BE2C (cell line): ENCODE results near the gene RPRD2.

Source experiments
- DNase-seq: peaks from one replicate; pipeline ENCODE4 v3.0.0-alpha.2; 2020
- H3K27me3 ChIP-seq: fragments of 250-450 bp; sonication (Bioruptor Pico); 2 replicates; pipeline ENCODE4 v1.5.1; 2020; ENCODE audit warnings: mild to moderate bottlenecking
- H3K36me3 ChIP-seq: fragments of 250-450 bp; sonication (Bioruptor Pico); 2 replicates; pipeline ENCODE4 v1.5.1; 2020; ENCODE audit warnings: mild to moderate bottlenecking
- H3K4me1 ChIP-seq: fragments of 250-450 bp; sonication (Bioruptor Pico); 2 replicates; pipeline ENCODE4 v1.5.1; 2020
- H3K4me3 ChIP-seq: 2 replicates; pipeline ENCODE4 v1.5.1; 2011; ENCODE audit warnings: low read depth, low read length
- H3K9me3 ChIP-seq: fragments of 250-450 bp; sonication (Bioruptor Pico); 2 replicates; pipeline ENCODE4 v1.5.1; 2020
- TF ChIP-seq, protein P1 (sequence below): IDR thresholded peaks from 2 replicates; pipeline ENCODE4 v1.5.1; 2012; ENCODE audit warnings: mild to moderate bottlenecking, low read depth, low read length

RPRD2 gene

DNA sequence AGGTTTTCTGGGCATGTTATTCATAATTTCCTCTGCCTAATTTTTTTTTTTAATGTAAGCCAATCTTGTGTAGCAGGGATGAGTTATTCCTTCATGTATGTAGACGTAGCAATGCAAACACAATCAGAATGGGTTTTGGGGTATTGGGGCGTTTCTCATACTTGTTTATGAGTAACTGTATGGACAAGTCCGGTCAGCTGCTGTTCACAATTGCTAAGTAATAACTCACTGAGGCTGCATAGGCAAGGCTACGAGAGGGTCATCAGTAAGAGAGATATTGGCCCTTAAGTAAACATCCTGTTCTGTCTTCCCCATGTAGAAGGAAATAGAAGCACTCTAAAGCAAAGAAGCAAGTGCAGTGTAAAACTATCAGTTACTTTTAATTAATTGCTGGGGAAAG is 113.8 kb downstream of the RPRD2 start:
- Histone ChIP-seq H3K36me3 (peaks cover 4% of the 10 kb centered on the region), H3K4me3 (no peak overlapping the region), H3K4me1 (no peaks in the 10 kb centered on the region; the same call in 1 of the 2 replicates), H3K9me3 (no peaks in the 10 kb centered on the region), H3K27me3 (no peaks in the 10 kb centered on the region)
- TF ChIP-seq, protein P1, sequence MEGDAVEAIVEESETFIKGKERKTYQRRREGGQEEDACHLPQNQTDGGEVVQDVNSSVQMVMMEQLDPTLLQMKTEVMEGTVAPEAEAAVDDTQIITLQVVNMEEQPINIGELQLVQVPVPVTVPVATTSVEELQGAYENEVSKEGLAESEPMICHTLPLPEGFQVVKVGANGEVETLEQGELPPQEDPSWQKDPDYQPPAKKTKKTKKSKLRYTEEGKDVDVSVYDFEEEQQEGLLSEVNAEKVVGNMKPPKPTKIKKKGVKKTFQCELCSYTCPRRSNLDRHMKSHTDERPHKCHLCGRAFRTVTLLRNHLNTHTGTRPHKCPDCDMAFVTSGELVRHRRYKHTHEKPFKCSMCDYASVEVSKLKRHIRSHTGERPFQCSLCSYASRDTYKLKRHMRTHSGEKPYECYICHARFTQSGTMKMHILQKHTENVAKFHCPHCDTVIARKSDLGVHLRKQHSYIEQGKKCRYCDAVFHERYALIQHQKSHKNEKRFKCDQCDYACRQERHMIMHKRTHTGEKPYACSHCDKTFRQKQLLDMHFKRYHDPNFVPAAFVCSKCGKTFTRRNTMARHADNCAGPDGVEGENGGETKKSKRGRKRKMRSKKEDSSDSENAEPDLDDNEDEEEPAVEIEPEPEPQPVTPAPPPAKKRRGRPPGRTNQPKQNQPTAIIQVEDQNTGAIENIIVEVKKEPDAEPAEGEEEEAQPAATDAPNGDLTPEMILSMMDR = no peak
- no peak for DNase-seq

- TF ChIP-seq, protein P1 = no peak
- H3K9me3 ChIP-seq = no peaks in the 10 kb centered on the region
- no peaks in the 10 kb centered on the region; the same call in 1 of the 2 replicates for H3K4me1 ChIP-seq
- no peaks in the 10 kb centered on the region; the same call in 1 of the 2 replicates for H3K36me3 ChIP-seq
- H3K27me3 ChIP-seq = no peaks in the 10 kb centered on the region
- no peak overlapping the region for H3K4me3 ChIP-seq
- DNase-seq = no peak
Observed at GRCh38 chr1:150479370-150479769, 115.4 kb downstream of the RPRD2 start.

GRCh38 chr1:150479927-150480352 is 116.0 kb downstream of the RPRD2 start:
- no peaks in the 10 kb centered on the region; the same call in 1 of the 2 replicates for H3K36me3 ChIP-seq
- H3K4me3 ChIP-seq = no peak overlapping the region
- no peaks in the 10 kb centered on the region for H3K27me3 ChIP-seq
- no peaks in the 10 kb centered on the region; the same call in 1 of the 2 replicates for H3K4me1 ChIP-seq
- no peak for DNase-seq
- TF ChIP-seq, protein P1 = no peak
- H3K9me3 ChIP-seq = no peaks in the 10 kb centered on the region

- H3K4me3 ChIP-seq = no peak overlapping the region
- H3K4me1 ChIP-seq = no peaks in the 10 kb centered on the region
- H3K36me3 ChIP-seq = no peaks in the 10 kb centered on the region
- H3K27me3 ChIP-seq = no peaks in the 10 kb centered on the region
- no peaks in the 10 kb centered on the region for H3K9me3 ChIP-seq
- TF ChIP-seq, protein P1 = no peak
- DNase-seq = no peak
Observed at GRCh38 chr1:150484431-150484830, 120.5 kb downstream of the RPRD2 start.

DNA sequence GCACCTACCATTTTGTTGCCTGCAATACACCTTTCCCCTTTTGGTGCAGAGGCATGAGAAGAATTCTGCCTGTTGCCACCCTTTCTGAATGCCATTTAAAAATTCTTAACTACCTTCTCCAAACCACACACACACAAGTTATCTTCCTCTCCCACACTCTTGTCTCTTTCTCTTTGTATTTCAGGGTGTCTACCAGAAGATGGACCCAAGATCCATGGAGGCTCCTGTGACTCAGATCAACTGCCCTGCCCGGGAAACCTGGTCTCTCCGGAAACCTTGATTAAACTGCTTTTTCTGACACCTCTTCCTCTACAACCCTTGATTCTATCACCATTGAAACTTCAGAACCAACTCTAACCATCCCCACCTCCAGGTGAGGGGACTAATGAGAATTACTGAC is 120.9 kb downstream of the RPRD2 start:
- no peaks in the 10 kb centered on the region; the same call in 1 of the 2 replicates for H3K36me3 ChIP-seq
- DNase-seq = no peak
- H3K27me3 ChIP-seq = no peaks in the 10 kb centered on the region
- TF ChIP-seq, protein P1 = peak; percentile 49
- H3K4me3 ChIP-seq = no peak overlapping the region
- no peaks in the 10 kb centered on the region for H3K4me1 ChIP-seq
- H3K9me3 ChIP-seq = no peaks in the 10 kb centered on the region

GRCh38 chr1:150486966-150487762 is 123.2 kb downstream of the RPRD2 start, which contains the start of gene TARS2:
TSS of gene TARS2 (plus strand) at chr1:150487419. CDS start at chr1:150487451, 32 bp downstream.
- Histone ChIP-seq H3K27me3 (no peaks in the 10 kb centered on the region), H3K36me3 (peaks cover 5% of the 10 kb centered on the region; the same call in 1 of the 2 replicates)
- TF ChIP-seq, protein P1 = peak; percentile 12; the same call in 1 of the 2 replicates

More at GRCh38 chr1:150486966-150487762, 123.2 kb downstream of the RPRD2 start, which contains the start of gene TARS2:
- H3K4me3 ChIP-seq = peak within 1 kb of the TSS; percentile 85
- no peaks in the 10 kb centered on the region for H3K4me1 ChIP-seq
- H3K9me3 ChIP-seq = no peaks in the 10 kb centered on the region
- DNase-seq = peak; percentile 96
